Measurements from ENCODE around the gene CACNA1B.
"Not testable (repeated sequence)": the region's sequence is repeated elsewhere in the genome, so short reads cannot be mapped to it uniquely, and the experiment has no call there.

CACNA1B gene

DNA sequence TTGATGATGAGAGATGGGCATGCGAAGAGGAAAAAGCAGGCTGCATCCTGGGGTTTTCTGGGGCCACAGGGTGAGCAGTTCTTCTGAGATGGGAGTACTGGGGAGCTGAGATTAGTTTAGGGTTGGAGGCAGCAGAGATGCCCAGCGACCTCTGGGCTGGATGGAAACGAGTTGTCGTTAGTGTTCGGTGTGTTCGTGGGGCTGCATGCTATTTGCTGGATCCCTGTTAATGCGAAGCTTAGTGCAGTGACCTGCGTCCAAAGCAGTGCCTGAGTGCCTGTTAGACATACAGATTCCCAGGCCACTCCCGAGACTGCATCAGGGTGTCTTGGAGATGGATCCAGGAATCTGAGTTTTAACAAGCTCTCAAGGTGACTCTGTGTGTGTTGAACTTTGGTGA lies 201.3 kb downstream of the CACNA1B start:
- no peak for DNase-seq

- no peak for DNase-seq
Measured at GRCh38 chr9:138080979-138081378, 203.4 kb downstream of the CACNA1B start.

- no peak for DNase-seq
Measured at GRCh38 chr9:138082918-138083636, 205.5 kb downstream of the CACNA1B start.

- DNase-seq, result no peak
Measured at GRCh38 chr9:138083873-138084272, 206.3 kb downstream of the CACNA1B start.

DNA sequence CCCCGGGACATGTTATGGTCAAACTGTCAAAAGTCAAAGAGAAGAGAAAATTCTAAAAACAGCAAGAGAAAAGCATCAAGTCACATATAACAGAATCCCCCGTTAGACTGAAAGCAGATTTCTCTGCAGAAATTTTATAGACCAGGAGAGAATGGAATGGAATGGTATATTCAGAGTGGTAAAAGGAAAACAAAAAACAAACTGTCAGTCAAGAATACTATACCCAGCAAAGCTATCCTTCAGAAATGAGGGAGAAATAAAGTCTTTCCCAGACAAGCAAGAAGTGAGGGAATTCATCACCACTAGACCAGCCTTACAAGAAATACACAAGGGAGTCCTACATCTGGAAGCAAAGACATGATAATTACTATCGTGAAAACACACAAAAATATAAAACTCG lies 208.0 kb downstream of the CACNA1B start:
- DNase-seq, result no peak

DNA sequence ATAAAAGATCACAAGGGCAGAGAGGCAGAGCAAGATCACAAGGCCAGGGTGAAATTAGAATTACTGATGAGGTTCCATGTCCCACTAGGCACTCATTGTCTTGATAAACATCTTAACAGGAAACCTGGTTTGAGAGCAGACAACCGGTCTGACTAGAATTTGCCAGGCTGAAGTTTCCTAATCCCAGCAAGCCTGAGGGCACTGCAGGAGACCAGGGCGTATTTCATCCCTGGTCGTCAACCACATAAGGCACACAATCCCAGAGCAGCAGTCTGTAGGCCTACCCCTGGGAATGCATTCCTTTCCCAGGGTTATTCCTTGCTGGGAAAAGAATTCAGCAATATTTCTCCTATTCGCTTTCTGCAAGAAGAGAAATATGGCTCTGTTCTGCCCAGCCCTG lies 214.5 kb downstream of the CACNA1B start:
- DNase-seq, result not testable (repeated sequence)

DNA sequence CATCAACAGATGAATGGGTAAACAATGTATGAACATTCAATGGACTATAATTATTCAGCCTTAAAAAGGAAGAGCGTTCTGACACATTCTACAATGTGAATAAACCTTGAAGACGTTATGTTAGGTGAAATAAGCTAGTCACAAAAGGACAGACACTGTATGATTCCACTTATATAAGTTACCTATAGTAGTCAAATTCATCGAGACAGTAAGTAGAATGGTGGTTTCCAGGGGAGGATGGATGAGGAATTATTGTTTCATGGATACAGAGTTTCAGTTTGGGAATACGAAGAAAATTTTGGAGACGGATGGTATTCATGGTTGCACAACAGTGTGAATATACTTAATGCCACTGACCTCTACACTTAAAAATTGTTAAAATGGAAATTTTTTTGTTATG lies 216.4 kb downstream of the CACNA1B start:
- DNase-seq, result no peak

DNA sequence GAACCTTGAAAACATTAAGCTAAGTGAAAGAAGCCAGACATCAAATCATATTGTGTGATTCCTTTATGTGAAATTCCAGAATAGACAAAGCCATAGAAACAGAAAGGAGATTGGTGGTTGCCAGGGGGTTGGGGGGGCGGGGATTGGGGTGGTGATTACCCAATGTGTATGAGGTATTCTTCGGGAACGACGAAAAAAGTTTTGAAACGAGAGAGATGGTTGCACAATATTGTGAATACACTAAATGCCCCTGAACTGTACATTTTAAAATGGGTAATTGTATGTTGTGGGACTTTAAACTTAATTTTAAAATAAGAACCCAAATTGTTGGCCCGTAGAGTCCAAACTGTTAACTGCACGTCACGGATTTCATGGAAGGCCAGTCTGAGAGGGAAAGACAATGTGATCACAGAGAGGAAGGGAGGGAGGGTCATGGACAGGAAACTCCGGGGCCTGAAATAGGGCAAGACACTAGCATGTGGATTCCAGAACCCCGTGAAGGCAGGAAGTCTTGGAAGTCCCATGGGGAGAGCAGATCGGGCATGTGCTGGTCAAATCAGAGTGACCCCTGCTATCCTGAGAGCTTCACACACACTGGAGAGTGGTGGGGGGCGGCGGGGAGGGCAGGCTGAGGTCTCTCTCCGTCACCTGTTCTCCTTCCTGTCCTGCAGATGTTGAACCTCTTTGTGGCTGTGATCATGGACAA lies 218.4 kb downstream of the CACNA1B start:
- DNase-seq, result no peak

DNA sequence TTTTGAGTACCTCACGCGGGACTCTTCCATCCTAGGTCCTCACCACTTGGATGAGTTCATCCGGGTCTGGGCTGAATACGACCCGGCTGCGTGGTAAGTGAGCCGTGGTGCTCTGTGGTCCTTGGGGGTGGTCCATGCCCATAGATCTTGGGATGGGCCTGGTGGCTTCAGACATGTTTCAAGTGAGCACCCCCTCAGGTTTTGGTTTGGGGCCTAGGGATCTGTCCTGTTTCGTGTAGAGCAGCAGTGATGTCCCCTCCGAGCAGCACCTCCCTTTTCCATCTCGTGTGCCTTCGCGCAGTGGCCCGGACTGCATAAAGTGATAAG lies 218.9 kb downstream of the CACNA1B start:
- DNase-seq, result no peak

- DNase-seq, result no peak
Measured at GRCh38 chr9:138097501-138097991, 220.0 kb downstream of the CACNA1B start.

DNA sequence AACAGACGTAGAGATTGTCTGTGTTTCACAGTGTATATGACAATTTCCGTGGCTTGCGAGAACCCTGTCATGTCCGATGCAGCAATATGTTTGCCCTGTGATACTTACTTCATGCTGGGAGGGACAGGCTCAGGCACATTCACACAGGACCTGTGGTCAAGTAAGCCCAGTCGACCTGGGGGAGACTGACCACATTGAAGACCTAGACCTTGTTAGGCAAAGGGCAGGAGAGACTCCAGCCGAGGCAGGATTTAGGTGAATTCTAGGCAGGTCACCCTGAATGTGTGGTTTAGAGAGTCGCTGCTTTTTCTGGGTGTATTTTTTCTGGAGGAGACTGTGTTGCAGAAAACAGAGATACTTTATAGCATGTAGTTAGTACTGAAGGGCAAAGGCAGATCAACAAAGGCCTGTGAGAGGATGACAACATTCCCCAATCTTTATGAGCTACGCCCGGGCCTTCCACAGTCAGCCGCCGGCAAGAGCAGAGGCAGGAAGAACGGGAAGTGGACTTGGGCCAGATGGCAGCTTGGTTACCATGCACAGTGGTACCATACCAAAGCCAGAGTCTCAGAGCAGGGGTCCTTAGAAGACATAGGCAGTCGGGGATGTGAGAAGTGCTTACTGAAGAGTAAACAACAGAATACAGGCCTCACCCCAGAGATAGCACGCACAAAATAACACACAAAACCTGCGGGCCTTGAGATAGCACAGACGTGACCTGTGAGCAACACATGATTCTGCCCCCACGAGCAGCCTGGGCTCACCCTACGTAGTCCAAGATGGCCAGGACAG lies 220.7 kb downstream of the CACNA1B start:
- DNase-seq, result no peak

GRCh38 chr9:138098908-138099791 lies 221.6 kb downstream of the CACNA1B start:
- DNase-seq, result no peak

DNA sequence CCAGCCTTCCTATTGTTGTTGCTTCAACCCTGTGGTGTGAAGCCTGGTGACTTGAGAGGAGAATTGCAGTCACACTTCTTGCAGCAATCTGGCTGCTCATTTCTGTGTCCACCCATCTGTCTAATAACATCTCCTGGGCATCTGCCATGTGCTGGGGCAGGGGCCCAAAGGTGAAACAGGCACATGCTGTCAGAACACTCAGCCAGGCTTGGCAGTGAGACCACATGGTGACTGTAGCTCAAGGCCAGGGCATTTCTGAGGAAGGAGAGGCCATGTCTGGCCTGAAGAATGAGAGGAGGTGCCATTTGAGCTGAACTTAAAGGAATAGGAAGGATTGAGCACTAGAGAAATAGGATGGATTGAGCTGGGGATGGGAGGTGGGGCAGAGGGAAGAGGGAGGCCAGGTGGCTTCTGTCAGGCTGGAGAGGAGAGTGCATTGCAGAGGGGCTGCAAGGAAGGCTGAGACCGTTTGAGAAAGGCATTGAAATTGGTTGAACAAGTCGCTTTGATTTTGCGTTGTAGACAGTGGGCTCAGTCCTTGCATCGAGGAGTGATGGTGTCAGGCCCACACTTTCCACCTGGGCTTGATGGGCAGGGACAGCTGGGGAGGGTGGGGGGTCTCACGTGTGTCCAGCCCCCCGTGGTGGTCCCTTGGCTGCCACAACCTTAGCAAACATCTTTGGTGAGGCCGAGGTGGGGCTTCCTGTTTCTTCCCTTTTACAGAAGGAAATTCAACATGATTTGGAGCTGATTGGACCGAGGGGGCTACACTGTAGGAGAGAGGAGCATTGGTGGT lies 222.4 kb downstream of the CACNA1B start:
- no peak for DNase-seq

DNA sequence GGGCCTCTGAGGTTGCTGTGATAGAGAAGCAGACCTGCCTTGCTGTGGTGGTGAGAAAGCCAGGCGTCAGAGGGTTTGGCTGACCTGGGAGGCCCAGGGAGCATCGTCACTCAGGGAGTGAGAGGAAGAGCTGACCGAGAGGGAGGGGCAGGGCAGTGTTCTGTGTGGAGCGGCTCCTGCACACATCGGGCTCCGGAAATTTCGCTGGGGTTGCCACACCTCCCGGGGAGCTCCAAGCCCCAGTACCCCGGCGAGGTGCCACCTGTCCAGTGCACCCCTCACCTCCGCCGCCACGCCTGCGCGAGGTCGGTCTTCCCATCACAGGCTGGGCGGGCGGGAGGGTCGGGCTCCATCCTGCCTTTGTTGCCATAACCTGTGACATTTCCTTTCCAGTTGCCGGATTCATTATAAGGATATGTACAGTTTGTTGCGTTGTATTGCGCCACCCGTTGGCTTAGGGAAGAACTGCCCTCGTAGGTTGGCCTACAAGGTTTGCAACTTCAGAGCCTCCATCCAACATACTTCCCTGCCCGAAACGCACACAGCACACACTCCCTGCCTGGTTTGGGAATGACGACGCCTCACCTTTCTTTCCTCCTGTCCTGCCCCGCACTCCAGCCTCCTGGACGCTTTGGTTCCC lies 223.2 kb downstream of the CACNA1B start:
- no peak for DNase-seq

DNA sequence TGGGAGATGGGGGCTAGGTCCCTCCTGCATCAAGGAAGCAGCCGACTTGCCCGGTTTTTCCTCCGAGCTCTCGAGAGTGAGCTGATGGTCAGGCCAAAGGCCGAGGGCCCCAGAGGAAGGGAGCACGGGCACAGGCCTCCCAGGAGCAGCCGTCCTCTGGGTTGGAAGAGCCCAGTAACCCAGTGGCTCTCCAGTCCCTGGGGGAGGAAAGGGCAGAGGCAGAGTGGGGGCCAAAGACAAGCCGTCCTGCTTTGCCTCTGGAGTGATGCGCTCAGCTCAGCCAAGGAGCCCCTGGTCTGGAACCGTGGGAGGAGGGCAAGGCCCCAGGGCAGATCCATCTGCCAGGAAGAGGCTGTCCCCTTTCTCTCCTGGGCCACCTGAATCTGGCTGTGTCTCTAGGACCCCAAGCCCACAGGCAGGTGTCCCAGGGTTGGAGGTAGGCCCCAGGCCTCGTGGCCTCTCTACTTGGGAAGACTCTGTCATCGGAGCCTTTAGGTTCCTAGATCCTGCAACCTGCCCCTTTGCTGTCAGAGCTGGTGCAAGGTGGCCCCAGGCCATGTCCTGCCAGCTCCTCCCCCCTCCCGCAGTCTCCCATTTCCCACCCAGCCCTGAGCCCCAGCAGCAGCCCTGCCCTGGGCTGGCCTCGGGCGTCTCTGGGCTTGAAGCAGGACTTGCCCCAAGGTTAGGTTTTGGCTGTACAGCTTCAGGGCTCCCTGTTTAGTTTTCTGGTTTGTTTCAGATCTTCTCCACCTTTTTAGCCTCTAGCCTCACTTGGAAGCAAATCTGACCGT lies 224.1 kb downstream of the CACNA1B start:
- no peak for DNase-seq

DNA sequence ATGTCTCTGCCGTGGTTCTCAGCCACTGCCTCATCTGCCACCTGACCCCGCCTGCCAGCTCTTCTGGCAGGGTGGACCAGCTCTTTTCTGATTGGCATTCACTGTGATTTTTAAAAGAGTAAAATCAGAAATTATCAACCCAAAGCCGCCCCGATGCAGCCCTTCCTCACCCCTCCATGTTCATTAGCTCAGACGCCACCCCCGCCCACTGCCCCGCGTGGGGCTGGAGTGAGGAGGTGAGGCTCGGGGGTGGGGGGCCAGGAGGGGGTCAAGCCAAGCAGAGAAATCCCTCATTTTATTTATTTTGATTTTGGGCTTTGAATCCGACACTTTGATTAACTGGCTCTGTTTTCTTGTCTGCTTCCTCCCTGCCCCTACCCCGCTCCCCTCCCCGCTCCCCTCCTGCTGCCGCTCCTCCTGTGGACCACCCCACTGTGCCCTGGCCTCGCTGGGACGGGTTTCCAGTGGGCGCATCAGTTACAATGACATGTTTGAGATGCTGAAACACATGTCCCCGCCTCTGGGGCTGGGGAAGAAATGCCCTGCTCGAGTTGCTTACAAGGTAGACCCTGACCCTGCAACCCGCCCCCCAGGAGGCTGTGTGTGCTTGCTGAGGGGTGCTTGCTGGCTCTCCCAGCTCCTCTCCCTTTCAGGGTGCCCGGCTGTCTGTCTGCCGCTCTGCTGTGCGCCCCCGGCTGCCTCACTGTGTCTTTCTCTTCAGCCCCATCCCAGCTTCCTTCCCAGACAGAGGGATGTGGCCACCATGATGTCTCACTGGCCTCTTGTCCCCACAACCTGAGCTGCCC lies 224.9 kb downstream of the CACNA1B start:
- DNase-seq, result no peak

DNA sequence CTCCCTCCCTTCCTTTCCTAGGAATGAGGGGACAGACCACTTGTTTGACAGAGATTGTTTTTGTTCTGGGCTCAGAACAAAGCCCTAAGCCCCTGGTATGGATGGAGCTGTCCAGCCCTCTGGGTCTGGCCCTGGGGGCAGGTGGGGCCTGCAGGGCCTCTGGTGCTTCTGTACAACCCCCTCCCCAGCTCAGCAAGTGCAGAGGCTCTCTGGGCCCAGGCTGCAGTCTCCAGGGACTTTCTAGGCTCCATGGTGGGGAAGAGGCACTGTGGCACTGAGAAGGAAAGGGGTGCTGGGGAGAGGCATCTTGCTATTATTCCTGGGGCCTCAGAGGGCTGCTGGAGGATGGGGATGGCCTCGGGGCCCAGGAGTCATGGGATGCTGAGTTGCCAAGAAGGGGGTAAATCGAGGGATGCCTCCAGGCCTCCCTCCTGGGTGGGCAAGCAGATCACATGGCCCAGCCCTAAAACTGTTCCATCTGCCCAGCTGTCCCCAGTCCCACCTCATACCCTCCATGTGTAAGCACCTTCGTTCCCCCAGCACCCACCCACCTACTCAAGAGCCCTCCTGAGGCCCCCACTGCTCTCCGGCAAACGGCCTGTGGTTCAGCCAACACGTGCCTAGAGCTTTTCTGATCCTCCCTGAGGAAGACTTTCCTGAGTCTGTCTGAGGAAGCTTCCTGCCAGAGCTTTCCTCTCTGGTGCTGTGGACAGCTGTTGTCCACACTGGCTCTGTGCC lies 225.7 kb downstream of the CACNA1B start:
- DNase-seq, result no peak

GRCh38 chr9:138103849-138104206 lies 226.2 kb downstream of the CACNA1B start:
- DNase-seq, result no peak

Data from right hindlimb (tissue), 1 donor.